H9 (cell line): ENCODE data around the gene PAK5. TPM values are rescaled to one million over a fixed set of nuclear protein-coding genes. Genes with fewer than 3 reads are reported as not detected.

Source experiments
- DNase-seq: peaks from one replicate; pipeline ENCODE4 v3.0.0-alpha.2; 2017
- H2AFZ ChIP-seq: one replicate; pipeline ENCODE4 v1.6.1; 2013; ENCODE audit warnings: mild to moderate bottlenecking, low read length, control low read depth, moderate library complexity
- H2AK5ac ChIP-seq: 2 replicates; pipeline ENCODE4 v1.6.1; 2013; ENCODE audit warnings: low read length, control low read depth, mixed read lengths; ENCODE audit not compliant: insufficient read length
- H2BK120ac ChIP-seq: one replicate; pipeline ENCODE4 v1.6.1; 2013; ENCODE audit warnings: low read depth, mild to moderate bottlenecking, low read length, control low read depth, inconsistent platforms; ENCODE audit not compliant: poor library complexity, severe bottlenecking
- H2BK12ac ChIP-seq: 2 replicates; pipeline ENCODE4 v1.6.1; 2013; ENCODE audit warnings: low read length, control low read depth, mixed read lengths, low read depth; ENCODE audit not compliant: insufficient read length
- H2BK15ac ChIP-seq: 2 replicates; pipeline ENCODE4 v1.6.1; 2013; ENCODE audit warnings: low read depth, low read length, control low read depth
- H2BK20ac ChIP-seq: one replicate; pipeline ENCODE4 v1.6.1; 2013; ENCODE audit warnings: low read depth, mild to moderate bottlenecking, low read length, control low read depth, inconsistent platforms; ENCODE audit not compliant: poor library complexity, severe bottlenecking
- H2BK5ac ChIP-seq: 2 replicates; pipeline ENCODE4 v1.6.1; 2013; ENCODE audit warnings: low read length, control low read depth, mixed read lengths; ENCODE audit not compliant: insufficient read length
- H3K14ac ChIP-seq: 2 replicates; pipeline ENCODE4 v1.6.1; 2013; ENCODE audit warnings: low read length, control low read depth; ENCODE audit not compliant: insufficient read depth
- H3K18ac ChIP-seq: 2 replicates; pipeline ENCODE4 v1.6.1; 2013; ENCODE audit warnings: low read depth, mild to moderate bottlenecking, mixed read lengths, low read length, control low read depth; ENCODE audit not compliant: insufficient read length
- H3K23ac ChIP-seq: 2 replicates; pipeline ENCODE4 v1.6.1; 2013; ENCODE audit warnings: low read length, control low read depth, mixed read lengths, low read depth; ENCODE audit not compliant: insufficient read length
- H3K23me2 ChIP-seq: 2 replicates; pipeline ENCODE4 v1.6.1; 2013; ENCODE audit warnings: low read depth, mild to moderate bottlenecking, mixed read lengths, low read length, control low read depth; ENCODE audit not compliant: insufficient read length, poor library complexity, severe bottlenecking
- H3K27ac ChIP-seq: 2 replicates; pipeline ENCODE4 v1.5.1; 2013; ENCODE audit warnings: low read length, control low read depth, mixed read lengths, low read depth; ENCODE audit not compliant: insufficient read length
- H3K27me3 ChIP-seq: 2 replicates; pipeline ENCODE4 v1.6.1; 2013; ENCODE audit warnings: low read length, control low read depth, inconsistent platforms; ENCODE audit not compliant: insufficient read depth
- H3K4ac ChIP-seq: 2 replicates; pipeline ENCODE4 v1.6.1; 2013; ENCODE audit warnings: low read depth, mild to moderate bottlenecking, control low read depth, inconsistent platforms, low read length, moderate library complexity
- H3K4me1 ChIP-seq: 2 replicates; pipeline ENCODE4 v1.6.1; 2013; ENCODE audit warnings: low read length, control low read depth, inconsistent platforms; ENCODE audit not compliant: insufficient read depth
- H3K4me2 ChIP-seq: 2 replicates; pipeline ENCODE4 v1.6.1; 2013; ENCODE audit warnings: low read length, control low read depth, mixed read lengths; ENCODE audit not compliant: insufficient read length, insufficient read depth
- H3K56ac ChIP-seq: 2 replicates; pipeline ENCODE4 v1.6.1; 2013; ENCODE audit warnings: low read depth, mild to moderate bottlenecking, mixed read lengths, low read length, control low read depth; ENCODE audit not compliant: insufficient read length
- H3K79me1 ChIP-seq: 2 replicates; pipeline ENCODE4 v1.6.1; 2013; ENCODE audit warnings: low read depth, mild to moderate bottlenecking, moderate library complexity, low read length, control low read depth, inconsistent platforms; ENCODE audit not compliant: insufficient read depth, poor library complexity, severe bottlenecking
- H3K79me2 ChIP-seq: 2 replicates; pipeline ENCODE4 v1.6.1; 2013; ENCODE audit warnings: low read length, control low read depth, inconsistent platforms; ENCODE audit not compliant: insufficient read depth
- H3K9ac ChIP-seq: 2 replicates; pipeline ENCODE4 v1.6.1; 2013; ENCODE audit warnings: low read length, control low read depth, mixed read lengths; ENCODE audit not compliant: insufficient read length; ENCODE audit errors: extremely low read depth
- H3K9me3 ChIP-seq: one replicate; pipeline ENCODE4 v1.6.1; 2013; ENCODE audit warnings: low read depth, low read length, inconsistent platforms; ENCODE audit not compliant: control insufficient read depth
- H3T11ph ChIP-seq: one replicate; pipeline ENCODE4 v1.6.1; 2013; ENCODE audit warnings: mild to moderate bottlenecking, low read length, control low read depth, inconsistent platforms
- H4K20me1 ChIP-seq: one replicate; pipeline ENCODE4 v1.6.1; 2013; ENCODE audit not compliant: control insufficient read depth, insufficient read length, insufficient read depth
- H4K5ac ChIP-seq: 2 replicates; pipeline ENCODE4 v1.6.1; 2013; ENCODE audit warnings: low read depth, mild to moderate bottlenecking, mixed read lengths, low read length, control low read depth; ENCODE audit not compliant: insufficient read length
- H4K8ac ChIP-seq: replicated peaks from 2 replicates; pipeline ENCODE4 v1.6.1; 2013; ENCODE audit warnings: low read length, control low read depth, mixed read lengths, low read depth; ENCODE audit not compliant: insufficient read length
- H4K91ac ChIP-seq: 2 replicates; pipeline ENCODE4 v1.6.1; 2013; ENCODE audit warnings: low read depth, mild to moderate bottlenecking, moderate library complexity, mixed read lengths, low read length, control low read depth; ENCODE audit not compliant: insufficient read length
- H3K27ac Mint-ChIP-seq, 3 experiments: 2 replicates in 2 of 3; 3 replicates in 1 of 3; pipeline ENCODE4 v1.8.0; 2020 to 2021; ENCODE audit warnings: mixed read lengths in 3 of 3, mild to moderate bottlenecking in 1 of 3, moderate library complexity in 1 of 3
- H3K27me3 Mint-ChIP-seq: 2 replicates; pipeline ENCODE4 v1.8.0; 2021; ENCODE audit warnings: low read depth, mild to moderate bottlenecking, moderate library complexity, mixed read lengths
- H3K36me3 Mint-ChIP-seq, 3 experiments: 2 replicates in 2 of 3; 3 replicates in 1 of 3; pipeline ENCODE4 v1.8.0; 2020 to 2021; ENCODE audit warnings: low read depth in 3 of 3, mixed read lengths in 3 of 3; ENCODE audit not compliant: insufficient read depth in 1 of 3
- H3K4me1 Mint-ChIP-seq, 2 experiments: 2 replicates each; pipeline ENCODE4 v1.8.0; 2020; ENCODE audit warnings: mixed read lengths in 2 of 2
- H3K4me3 Mint-ChIP-seq, 2 experiments: 2 replicates in 1 of 2; 3 replicates in 1 of 2; pipeline ENCODE4 v1.8.0; 2020 to 2021; ENCODE audit warnings: mild to moderate bottlenecking in 2 of 2, mixed read lengths in 2 of 2, moderate library complexity in 1 of 2
- H3K9me3 Mint-ChIP-seq, 2 experiments: 2 replicates in 1 of 2; 3 replicates in 1 of 2; pipeline ENCODE4 v1.8.0; 2020; ENCODE audit warnings: mild to moderate bottlenecking in 2 of 2, mixed read lengths in 2 of 2, moderate library complexity in 1 of 2
- CTCF ChIP-seq: fragments of 200-600 bp; sonication (generic); conservative IDR thresholded peaks from 3 replicates; pipeline ENCODE4 v1.8.0; 2021; ENCODE audit warnings: antibody characterized with exemption, mild to moderate bottlenecking
- WGBS: extraction: QIAGEN DNeasy Blood & Tissue Kit; methylation state at CpG from one replicate; pipeline ENCODE4 v1.1.7; 2013; ENCODE audit warnings: missing lambda C conversion rate, low lambda C conversion rate, mixed read lengths; ENCODE audit not compliant: insufficient read length; ENCODE audit errors: extremely low coverage; 5-methylcytosine and 5-hydroxymethylcytosine counted together
- total RNA-seq: library from RNA; stranded (reverse); gene quantifications from 2 replicates; pipeline ENCODE4 v1.2.1, GENCODE V29; 2021

The PAK5 gene
- total RNA-seq, 1 experiment from 2014 or later, result 0.20 TPM

GRCh38 chr20:9775176-9775575, 63.7 kb downstream of the PAK5 start:
- no peak overlapping the region for H2BK12ac ChIP-seq
- no peaks in the 10 kb centered on the region for H3K79me2 ChIP-seq
- H2BK15ac ChIP-seq, result no peak overlapping the region
- WGBS, result no CpG with 5 or more reads among the region's 3 CpGs
- Mint-ChIP-seq H3K4me3 (no peak overlapping the region), H3K36me3 (no peaks in the 10 kb centered on the region), H3K9me3 (no peaks in the 10 kb centered on the region; a peak in 1 of 5 replicates), H3K27ac (no peak overlapping the region), H3K27me3 (no peaks in the 10 kb centered on the region), H3K4me1 (no peaks in the 10 kb centered on the region)
- TF ChIP-seq CTCF, result no peak
- H3K27me3 ChIP-seq, result no peaks in the 10 kb centered on the region
- no peak overlapping the region for H3K27ac ChIP-seq
- H4K5ac ChIP-seq, result no peak overlapping the region
- H3K56ac ChIP-seq, result no peak overlapping the region
- H2AK5ac ChIP-seq, result no peak overlapping the region
- H2AFZ ChIP-seq, result no peak overlapping the region
- H2BK5ac ChIP-seq, result no peak overlapping the region
- no peak overlapping the region for H2BK120ac ChIP-seq
- no peak overlapping the region for H4K8ac ChIP-seq
- H3K9me3 ChIP-seq, result no peaks in the 10 kb centered on the region
- H3K4me1 ChIP-seq, result no peaks in the 10 kb centered on the region
- no peaks in the 10 kb centered on the region for H3K79me1 ChIP-seq
- H3K23me2 ChIP-seq, result no peaks in the 10 kb centered on the region
- H3K4me2 ChIP-seq, result no peak overlapping the region
- H4K91ac ChIP-seq, result no peak overlapping the region
- H3K14ac ChIP-seq, result no peak overlapping the region
- no peak overlapping the region for H3K9ac ChIP-seq
- no peak overlapping the region for H2BK20ac ChIP-seq
- no peak overlapping the region for H3T11ph ChIP-seq
- no peak for DNase-seq
- no peak overlapping the region for H3K23ac ChIP-seq
- H3K18ac ChIP-seq, result no peak overlapping the region
- H3K4ac ChIP-seq, result no peak overlapping the region
- no peaks in the 10 kb centered on the region for H4K20me1 ChIP-seq
